PFSK-1 (cell line): ENCODE measurements around the gene GZF1.

Experiments
- FOXP2 ChIP-seq: optimal IDR thresholded peaks from 2 replicates; pipeline ENCODE3; 2011; ENCODE audit warnings: borderline replicate concordance, control low read depth, inconsistent platforms; ENCODE audit not compliant: insufficient read depth; ENCODE audit errors: extremely low read length, extremely low read depth
- POLR2AphosphoS5 ChIP-seq: IDR thresholded peaks from 2 replicates; pipeline ENCODE4 v1.6.1; 2012; ENCODE audit warnings: low read depth, mild to moderate bottlenecking, control low read depth, low read length, moderate library complexity
- REST ChIP-seq, 2 experiments: IDR thresholded peaks; 2 replicates each; pipeline versions ENCODE4 v1.6.1 to v1.8.0; 2011 to 2012; ENCODE audit warnings: low read depth in 2 of 2, low read length in 2 of 2, control low read depth in 1 of 2, inconsistent platforms in 1 of 2, mild to moderate bottlenecking in 1 of 2, moderate library complexity in 1 of 2; ENCODE audit not compliant: insufficient read depth in 1 of 2
- SIN3A ChIP-seq: IDR thresholded peaks from 2 replicates; pipeline ENCODE4 v1.6.1; 2012; ENCODE audit warnings: mild to moderate bottlenecking, low read length, moderate library complexity, borderline replicate concordance; ENCODE audit not compliant: insufficient read depth
- TAF1 ChIP-seq: IDR thresholded peaks from 2 replicates; pipeline ENCODE4 v1.6.1; 2012; ENCODE audit warnings: low read length, control low read depth, borderline replicate concordance; ENCODE audit not compliant: insufficient read depth

The GZF1 gene

GRCh38 chr20:23417861-23418260 is 55.9 kb downstream of the GZF1 start:
- TF ChIP-seq POLR2AphosphoS5 (no peak), TAF1 (no peak), REST (IDR thresholded peaks at IDR 0.05; ENCODE audit: insufficient read depth in 1 of 2, low read depth in 2 of 2, low read length in 2 of 2) (no peak), SIN3A (no peak), FOXP2 (no peak)

GRCh38 chr20:23419657-23419994 is 57.6 kb downstream of the GZF1 start:
- TF ChIP-seq SIN3A (no peak), POLR2AphosphoS5 (no peak), TAF1 (no peak), FOXP2 (no peak), REST (IDR thresholded peaks at IDR 0.05; ENCODE audit: insufficient read depth in 1 of 2, low read depth in 2 of 2, low read length in 2 of 2) (no peak)

- no peak for TF ChIP-seq FOXP2
- TF ChIP-seq REST (IDR thresholded peaks at IDR 0.05; ENCODE audit: insufficient read depth in 1 of 2, low read depth in 2 of 2, low read length in 2 of 2), result no peak
- no peak for TF ChIP-seq TAF1
These were observed 58.3 kb downstream of the GZF1 start for GRCh38 chr20:23419995-23420901.

GRCh38 chr20:23420943-23421931 is 59.3 kb downstream of the GZF1 start, which contains the start of gene NAPB:
Gene NAPB, minus strand, starts transcription at chr20:23421488. Its CDS starts 86 bp downstream, at chr20:23421402.
- TF ChIP-seq SIN3A (peak; percentile 37; the same call in 1 of the 2 replicates), FOXP2 (peak; percentile 38), TAF1 (peak; percentile 60; the same call in 1 of the 2 replicates), REST (IDR thresholded peaks at IDR 0.05; ENCODE audit: insufficient read depth in 1 of 2, low read depth in 2 of 2, low read length in 2 of 2) (no peak), POLR2AphosphoS5 (peak; percentile 90)
